Liver (tissue), 9 donors: ENCODE results near the gene IPO8. TPM values are rescaled to one million over a fixed set of nuclear protein-coding genes. Genes with fewer than 3 reads are reported as not detected.

Experiments
- DNase-seq: peaks from one replicate; pipeline ENCODE4 v3.0.0-alpha.2; 2017; ENCODE audit warnings: low spot score
- H3K27ac ChIP-seq, 2 donors: one replicate each; pipeline ENCODE4 v1.7.0; 2013; ENCODE audit warnings: inconsistent platforms in 2 of 2, low read length in 2 of 2, control low read depth in 1 of 2, low read depth in 1 of 2, mild to moderate bottlenecking in 1 of 2
- H3K27me3 ChIP-seq, 4 donors: one replicate each; pipeline versions ENCODE4 v1.6.1 to v1.7.0; 2013; ENCODE audit warnings: low read length in 3 of 4, inconsistent platforms in 1 of 4, mild to moderate bottlenecking in 1 of 4, moderate library complexity in 1 of 4; ENCODE audit not compliant: control insufficient read depth in 4 of 4, insufficient read depth in 4 of 4
- H3K36me3 ChIP-seq, 4 donors: one replicate each; pipeline versions ENCODE4 v1.6.1 to v1.7.0; 2013; ENCODE audit warnings: low read length in 3 of 4, mild to moderate bottlenecking in 3 of 4, low read depth in 1 of 4, moderate library complexity in 1 of 4; ENCODE audit not compliant: control insufficient read depth in 4 of 4, insufficient read depth in 3 of 4
- H3K4me1 ChIP-seq, 4 donors: one replicate each; pipeline versions ENCODE4 v1.6.1 to v1.7.0; 2013; ENCODE audit warnings: low read length in 3 of 4, mild to moderate bottlenecking in 3 of 4, moderate library complexity in 1 of 4; ENCODE audit not compliant: control insufficient read depth in 4 of 4, insufficient read depth in 4 of 4
- H3K4me3 ChIP-seq, 3 donors: one replicate each; pipeline versions ENCODE4 v1.6.1 to v1.7.0; 2013; ENCODE audit warnings: low read length in 3 of 3, control low read depth in 1 of 3, low read depth in 1 of 3, mild to moderate bottlenecking in 1 of 3
- H3K9ac ChIP-seq, 2 donors: one replicate each; pipeline ENCODE4 v1.7.0; 2013; ENCODE audit warnings: low read length in 2 of 2, mild to moderate bottlenecking in 2 of 2, moderate library complexity in 2 of 2, control low read depth in 1 of 2, low read depth in 1 of 2
- H3K9me3 ChIP-seq, 4 donors: one replicate each; pipeline versions ENCODE4 v1.6.1 to v1.7.0; 2013; ENCODE audit warnings: low read length in 3 of 4; ENCODE audit not compliant: control insufficient read depth in 4 of 4
- EGR1 ChIP-seq, 2 donors: IDR thresholded peaks; 2 replicates each; pipeline ENCODE4 v1.6.1; 2016 to 2018; ENCODE audit warnings: antibody characterized with exemption in 2 of 2, low read depth in 2 of 2
- FOXA1 ChIP-seq: IDR thresholded peaks from 2 replicates; pipeline ENCODE4 v1.6.1; 2016; ENCODE audit warnings: antibody characterized with exemption
- FOXA2 ChIP-seq: IDR thresholded peaks from 2 replicates; pipeline ENCODE4 v1.6.1; 2016; ENCODE audit warnings: antibody characterized with exemption
- GABPA ChIP-seq, 2 donors: IDR thresholded peaks in 1 of 2; conservative IDR thresholded peaks in 1 of 2; 2 replicates each; pipeline ENCODE4 v1.6.1; 2016; ENCODE audit warnings: antibody characterized with exemption in 2 of 2, mild to moderate bottlenecking in 1 of 2, moderate library complexity in 1 of 2
- HNF4A ChIP-seq, 2 donors: conservative IDR thresholded peaks; 2 replicates each; pipeline ENCODE4 v1.6.1; 2016; ENCODE audit warnings: antibody characterized with exemption in 2 of 2, mild to moderate bottlenecking in 2 of 2
- HNF4G ChIP-seq: IDR thresholded peaks from 2 replicates; pipeline ENCODE4 v1.6.1; 2016; ENCODE audit warnings: antibody characterized with exemption
- JUND ChIP-seq, 2 donors: IDR thresholded peaks; 2 replicates each; pipeline ENCODE4 v1.6.1; 2016; ENCODE audit warnings: antibody characterized with exemption in 2 of 2
- NR2F2 ChIP-seq: IDR thresholded peaks from 2 replicates; pipeline ENCODE4 v1.6.1; 2016; ENCODE audit warnings: antibody characterized with exemption
- RAD21 ChIP-seq, 2 donors: IDR thresholded peaks; 2 replicates each; pipeline ENCODE4 v1.6.1; 2016; ENCODE audit warnings: antibody characterized with exemption in 2 of 2, mild to moderate bottlenecking in 2 of 2
- RXRA ChIP-seq, 2 donors: IDR thresholded peaks; 2 replicates each; pipeline ENCODE4 v1.6.1; 2017 to 2018; ENCODE audit warnings: antibody characterized with exemption in 2 of 2, mild to moderate bottlenecking in 1 of 2
- SP1 ChIP-seq: IDR thresholded peaks from 2 replicates; pipeline ENCODE4 v1.6.1; 2018; ENCODE audit warnings: antibody characterized with exemption, mild to moderate bottlenecking
- TAF1 ChIP-seq: conservative IDR thresholded peaks from 2 replicates; pipeline ENCODE4 v1.6.1; 2016; ENCODE audit warnings: antibody characterized with exemption, mild to moderate bottlenecking
- YY1 ChIP-seq: IDR thresholded peaks from 2 replicates; pipeline ENCODE4 v1.6.1; 2016; ENCODE audit warnings: antibody characterized with exemption, mild to moderate bottlenecking
- WGBS: extraction: QIAGEN DNeasy Blood & Tissue Kit; methylation state at CpG from one replicate; pipeline ENCODE4 v1.1.7; 2013; 5-methylcytosine and 5-hydroxymethylcytosine counted together
- polyA plus RNA-seq, 2 donors: library from polyadenylated mRNA; stranded (reverse) in 1 of 2; unstranded in 1 of 2; fragments of 200-250 nt in 1 of 2; fragments of >200 nt in 1 of 2; fragmentation: Nextera tagmentation in 1 of 2; extraction: Ambion mirVana in 1 of 2; gene quantifications; one replicate each; pipeline versions ENCODE4 v1.2.1 to v1.2.3, GENCODE V29; 2013 to 2015
- total RNA-seq, 2 donors: library from RNA; depleted of rRNA; stranded (reverse); fragments of >200 nt; gene quantifications; one replicate each; pipeline ENCODE4 v1.2.3, GENCODE V29; 2014
- TF ChIP-seq, protein P1 (sequence below): IDR thresholded peaks from 2 replicates; pipeline ENCODE4 v1.6.1; 2016; ENCODE audit warnings: antibody characterized with exemption, mild to moderate bottlenecking
- TF ChIP-seq, protein P2 (sequence below): IDR thresholded peaks from 2 replicates; pipeline ENCODE4 v1.6.1; 2016; ENCODE audit warnings: antibody characterized with exemption
- TF ChIP-seq, protein P3 (sequence below): IDR thresholded peaks from 2 replicates; pipeline ENCODE4 v1.6.1; 2016; ENCODE audit warnings: antibody characterized with exemption
- TF ChIP-seq, protein P4 (sequence below): fragments of 150-350 bp; IDR thresholded peaks from 2 replicates; pipeline ENCODE4 v1.5.1; 2017; ENCODE audit warnings: improper control_type of control experiment, low read depth, low read length; ENCODE audit not compliant: missing input control
- TF ChIP-seq, protein P5 (sequence below): IDR thresholded peaks from 2 replicates; pipeline ENCODE4 v1.6.1; 2016; ENCODE audit warnings: antibody characterized with exemption
- donor health status: healthy.
- donor health status: healthy.
- donor health status: healthy.
- donor health status: healthy.
- donor health status: healthy.

Gene IPO8
- total and polyA plus RNA-seq, 4 donors, result 8.0 to 33.0 (median 18.4) TPM

DNA sequence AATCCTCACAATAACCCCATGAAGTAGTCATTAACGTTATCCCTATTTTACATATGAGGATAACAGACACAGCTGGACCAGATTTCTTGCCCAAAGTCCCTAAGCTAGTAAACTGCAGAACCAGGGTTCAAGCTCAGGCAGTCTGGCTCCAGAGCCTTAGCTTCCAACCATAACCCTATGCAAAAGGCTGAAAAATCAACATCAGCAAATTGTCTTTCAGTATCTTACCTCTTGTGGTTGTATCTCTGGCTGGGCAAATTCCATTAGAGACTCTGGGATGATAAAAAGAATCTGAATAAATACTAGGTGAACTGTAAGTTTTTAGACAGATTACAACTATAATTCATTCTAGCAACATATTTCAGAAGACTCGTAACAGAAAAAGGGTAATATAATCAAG is 34.3 kb upstream of the IPO8 start:
- no peak for DNase-seq
- no peaks in the 10 kb centered on the region for H3K27me3 ChIP-seq
- H3K36me3 ChIP-seq, result peaks cover 1 to 14% (median 11%) of the 10 kb centered on the region in 4 donors
- H3K9me3 ChIP-seq, result no peaks in the 10 kb centered on the region
- no peak overlapping the region for H3K27ac ChIP-seq
- H3K4me1 ChIP-seq, result peaks cover 0 to 3% (median 0%) of the 10 kb centered on the region in 4 donors
- H3K4me3 ChIP-seq, result no peak overlapping the region
- TF ChIP-seq SP1 (no peak), HNF4G (no peak), JUND (IDR thresholded peaks at IDR 0.05) (no peak), FOXA1 (no peak), RAD21 (IDR thresholded peaks at IDR 0.05) (no peak), EGR1 (IDR thresholded peaks at IDR 0.05; ENCODE audit: low read depth in 2 of 2) (no peak), RXRA (IDR thresholded peaks at IDR 0.05) (no peak), YY1 (no peak), FOXA2 (no peak), NR2F2 (no peak), HNF4A (conservative IDR thresholded peaks at IDR 0.05) (no peak), GABPA (IDR thresholded peaks at IDR 0.05 in 1 of 2, conservative IDR thresholded peaks at IDR 0.05 in 1 of 2) (no peak), TAF1 (no peak)
- TF ChIP-seq, protein P1, sequence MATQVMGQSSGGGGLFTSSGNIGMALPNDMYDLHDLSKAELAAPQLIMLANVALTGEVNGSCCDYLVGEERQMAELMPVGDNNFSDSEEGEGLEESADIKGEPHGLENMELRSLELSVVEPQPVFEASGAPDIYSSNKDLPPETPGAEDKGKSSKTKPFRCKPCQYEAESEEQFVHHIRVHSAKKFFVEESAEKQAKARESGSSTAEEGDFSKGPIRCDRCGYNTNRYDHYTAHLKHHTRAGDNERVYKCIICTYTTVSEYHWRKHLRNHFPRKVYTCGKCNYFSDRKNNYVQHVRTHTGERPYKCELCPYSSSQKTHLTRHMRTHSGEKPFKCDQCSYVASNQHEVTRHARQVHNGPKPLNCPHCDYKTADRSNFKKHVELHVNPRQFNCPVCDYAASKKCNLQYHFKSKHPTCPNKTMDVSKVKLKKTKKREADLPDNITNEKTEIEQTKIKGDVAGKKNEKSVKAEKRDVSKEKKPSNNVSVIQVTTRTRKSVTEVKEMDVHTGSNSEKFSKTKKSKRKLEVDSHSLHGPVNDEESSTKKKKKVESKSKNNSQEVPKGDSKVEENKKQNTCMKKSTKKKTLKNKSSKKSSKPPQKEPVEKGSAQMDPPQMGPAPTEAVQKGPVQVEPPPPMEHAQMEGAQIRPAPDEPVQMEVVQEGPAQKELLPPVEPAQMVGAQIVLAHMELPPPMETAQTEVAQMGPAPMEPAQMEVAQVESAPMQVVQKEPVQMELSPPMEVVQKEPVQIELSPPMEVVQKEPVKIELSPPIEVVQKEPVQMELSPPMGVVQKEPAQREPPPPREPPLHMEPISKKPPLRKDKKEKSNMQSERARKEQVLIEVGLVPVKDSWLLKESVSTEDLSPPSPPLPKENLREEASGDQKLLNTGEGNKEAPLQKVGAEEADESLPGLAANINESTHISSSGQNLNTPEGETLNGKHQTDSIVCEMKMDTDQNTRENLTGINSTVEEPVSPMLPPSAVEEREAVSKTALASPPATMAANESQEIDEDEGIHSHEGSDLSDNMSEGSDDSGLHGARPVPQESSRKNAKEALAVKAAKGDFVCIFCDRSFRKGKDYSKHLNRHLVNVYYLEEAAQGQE, result no peak
- TF ChIP-seq, protein P2, sequence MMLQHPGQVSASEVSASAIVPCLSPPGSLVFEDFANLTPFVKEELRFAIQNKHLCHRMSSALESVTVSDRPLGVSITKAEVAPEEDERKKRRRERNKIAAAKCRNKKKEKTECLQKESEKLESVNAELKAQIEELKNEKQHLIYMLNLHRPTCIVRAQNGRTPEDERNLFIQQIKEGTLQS, result no peak
- TF ChIP-seq, protein P3, sequence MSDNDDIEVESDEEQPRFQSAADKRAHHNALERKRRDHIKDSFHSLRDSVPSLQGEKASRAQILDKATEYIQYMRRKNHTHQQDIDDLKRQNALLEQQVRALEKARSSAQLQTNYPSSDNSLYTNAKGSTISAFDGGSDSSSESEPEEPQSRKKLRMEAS, result no peak
- TF ChIP-seq, protein P4, sequence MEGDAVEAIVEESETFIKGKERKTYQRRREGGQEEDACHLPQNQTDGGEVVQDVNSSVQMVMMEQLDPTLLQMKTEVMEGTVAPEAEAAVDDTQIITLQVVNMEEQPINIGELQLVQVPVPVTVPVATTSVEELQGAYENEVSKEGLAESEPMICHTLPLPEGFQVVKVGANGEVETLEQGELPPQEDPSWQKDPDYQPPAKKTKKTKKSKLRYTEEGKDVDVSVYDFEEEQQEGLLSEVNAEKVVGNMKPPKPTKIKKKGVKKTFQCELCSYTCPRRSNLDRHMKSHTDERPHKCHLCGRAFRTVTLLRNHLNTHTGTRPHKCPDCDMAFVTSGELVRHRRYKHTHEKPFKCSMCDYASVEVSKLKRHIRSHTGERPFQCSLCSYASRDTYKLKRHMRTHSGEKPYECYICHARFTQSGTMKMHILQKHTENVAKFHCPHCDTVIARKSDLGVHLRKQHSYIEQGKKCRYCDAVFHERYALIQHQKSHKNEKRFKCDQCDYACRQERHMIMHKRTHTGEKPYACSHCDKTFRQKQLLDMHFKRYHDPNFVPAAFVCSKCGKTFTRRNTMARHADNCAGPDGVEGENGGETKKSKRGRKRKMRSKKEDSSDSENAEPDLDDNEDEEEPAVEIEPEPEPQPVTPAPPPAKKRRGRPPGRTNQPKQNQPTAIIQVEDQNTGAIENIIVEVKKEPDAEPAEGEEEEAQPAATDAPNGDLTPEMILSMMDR, result no peak
- TF ChIP-seq, protein P5, sequence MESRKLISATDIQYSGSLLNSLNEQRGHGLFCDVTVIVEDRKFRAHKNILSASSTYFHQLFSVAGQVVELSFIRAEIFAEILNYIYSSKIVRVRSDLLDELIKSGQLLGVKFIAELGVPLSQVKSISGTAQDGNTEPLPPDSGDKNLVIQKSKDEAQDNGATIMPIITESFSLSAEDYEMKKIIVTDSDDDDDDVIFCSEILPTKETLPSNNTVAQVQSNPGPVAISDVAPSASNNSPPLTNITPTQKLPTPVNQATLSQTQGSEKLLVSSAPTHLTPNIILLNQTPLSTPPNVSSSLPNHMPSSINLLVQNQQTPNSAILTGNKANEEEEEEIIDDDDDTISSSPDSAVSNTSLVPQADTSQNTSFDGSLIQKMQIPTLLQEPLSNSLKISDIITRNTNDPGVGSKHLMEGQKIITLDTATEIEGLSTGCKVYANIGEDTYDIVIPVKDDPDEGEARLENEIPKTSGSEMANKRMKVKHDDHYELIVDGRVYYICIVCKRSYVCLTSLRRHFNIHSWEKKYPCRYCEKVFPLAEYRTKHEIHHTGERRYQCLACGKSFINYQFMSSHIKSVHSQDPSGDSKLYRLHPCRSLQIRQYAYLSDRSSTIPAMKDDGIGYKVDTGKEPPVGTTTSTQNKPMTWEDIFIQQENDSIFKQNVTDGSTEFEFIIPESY, result no peak
- H3K9ac ChIP-seq, result no peak overlapping the region
- WGBS, result 98% methylated on average over 2 of the region's 2 CpGs
